NB4 (cell line): ENCODE data around the gene SHE.

Experiments
- POLR2A ChIP-seq: IDR thresholded peaks from 2 replicates; pipeline ENCODE4 v1.6.1; 2011; ENCODE audit warnings: mild to moderate bottlenecking; ENCODE audit not compliant: insufficient read length; ENCODE audit errors: extremely low read depth
- TF ChIP-seq, protein P1 (sequence below): IDR thresholded peaks from 2 replicates; pipeline ENCODE4 v1.6.1; 2011; ENCODE audit warnings: low read depth, low read length
- TF ChIP-seq, protein P2 (sequence below): IDR thresholded peaks from one replicate; pipeline ENCODE4 v1.5.1; 2012; ENCODE audit warnings: low read depth, low read length

DNA sequence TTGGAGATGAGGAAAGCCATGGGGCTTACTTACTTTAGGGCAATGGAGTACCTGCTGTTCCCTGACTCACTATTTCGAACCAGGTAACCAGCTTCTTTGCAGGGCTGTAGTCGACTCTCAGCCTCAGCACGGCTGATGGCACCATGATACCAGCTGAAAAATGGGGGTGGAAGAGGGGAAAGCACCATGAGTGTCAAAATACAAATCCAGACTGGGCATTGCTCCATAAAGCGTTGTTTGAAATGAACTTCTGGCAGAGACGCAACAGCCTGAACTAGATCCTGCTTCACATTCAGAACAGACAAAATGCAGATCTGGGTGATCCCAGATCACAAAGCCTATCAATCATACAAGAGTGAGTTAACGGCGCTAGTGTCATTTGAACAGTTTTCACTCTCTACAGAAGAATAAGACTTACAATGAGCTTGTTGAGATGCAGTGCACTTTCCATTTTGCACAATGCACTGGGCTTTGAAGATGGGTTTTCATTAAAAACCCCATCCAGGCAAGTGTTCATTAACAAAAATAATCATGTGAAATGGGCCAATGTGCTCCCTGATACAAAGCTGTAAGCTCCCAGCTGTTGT, 16.2 kb downstream of the SHE start:
- TF ChIP-seq, protein P1, sequence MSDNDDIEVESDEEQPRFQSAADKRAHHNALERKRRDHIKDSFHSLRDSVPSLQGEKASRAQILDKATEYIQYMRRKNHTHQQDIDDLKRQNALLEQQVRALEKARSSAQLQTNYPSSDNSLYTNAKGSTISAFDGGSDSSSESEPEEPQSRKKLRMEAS, result no peak
- TF ChIP-seq, protein P2, sequence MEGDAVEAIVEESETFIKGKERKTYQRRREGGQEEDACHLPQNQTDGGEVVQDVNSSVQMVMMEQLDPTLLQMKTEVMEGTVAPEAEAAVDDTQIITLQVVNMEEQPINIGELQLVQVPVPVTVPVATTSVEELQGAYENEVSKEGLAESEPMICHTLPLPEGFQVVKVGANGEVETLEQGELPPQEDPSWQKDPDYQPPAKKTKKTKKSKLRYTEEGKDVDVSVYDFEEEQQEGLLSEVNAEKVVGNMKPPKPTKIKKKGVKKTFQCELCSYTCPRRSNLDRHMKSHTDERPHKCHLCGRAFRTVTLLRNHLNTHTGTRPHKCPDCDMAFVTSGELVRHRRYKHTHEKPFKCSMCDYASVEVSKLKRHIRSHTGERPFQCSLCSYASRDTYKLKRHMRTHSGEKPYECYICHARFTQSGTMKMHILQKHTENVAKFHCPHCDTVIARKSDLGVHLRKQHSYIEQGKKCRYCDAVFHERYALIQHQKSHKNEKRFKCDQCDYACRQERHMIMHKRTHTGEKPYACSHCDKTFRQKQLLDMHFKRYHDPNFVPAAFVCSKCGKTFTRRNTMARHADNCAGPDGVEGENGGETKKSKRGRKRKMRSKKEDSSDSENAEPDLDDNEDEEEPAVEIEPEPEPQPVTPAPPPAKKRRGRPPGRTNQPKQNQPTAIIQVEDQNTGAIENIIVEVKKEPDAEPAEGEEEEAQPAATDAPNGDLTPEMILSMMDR, result no peak
- TF ChIP-seq POLR2A, result no peak
